RWPE1 (cell line): ENCODE measurements around the gene PLXNC1.

Source experiments
- CTCF ChIA-PET: fragments of 350-600 bp; sonication (Branson Sonifier 250); formaldehyde crosslinking; extraction: SDS; loops from one replicate; lab custom pipeline; 2021; lab: Yijun Ruan, JAX
- POLR2A ChIA-PET: fragments of 400-600 bp; formaldehyde crosslinking; extraction: SDS; loops from one replicate; lab custom pipeline; 2020; ENCODE audit warnings: antibody characterized with exemption; ENCODE audit not compliant: low non-redundant PET; lab: Yijun Ruan, JAX
- DNase-seq: peaks from one replicate; pipeline ENCODE4 v3.0.0; 2012; ENCODE audit warnings: low spot score
- H3K27ac ChIP-seq: fragments of 450-650 bp; 2 replicates; pipeline ENCODE4 v1.5.1; 2017
- CTCF ChIP-seq: fragments of 450-650 bp; conservative IDR thresholded peaks from 2 replicates; pipeline ENCODE4 v1.5.1; 2017; ENCODE audit warnings: low read depth, mild to moderate bottlenecking

Gene PLXNC1

GRCh38 chr12:94158666-94159065 is 10.3 kb downstream of the PLXNC1 start:
- no peak overlapping the region for H3K27ac ChIP-seq
- CTCF ChIA-PET = interaction anchor here (0.6 to 0.7 kb wide), 2 partner anchors 13 to 75 kb away, joined by 3 read pairs; no protein-coding TSS in a partner anchor
- DNase-seq = no peak
- POLR2A ChIA-PET = no interaction called here
- no peak for TF ChIP-seq CTCF

- no peak overlapping the region for H3K27ac ChIP-seq
Measured at GRCh38 chr12:94162108-94162507, 13.7 kb downstream of the PLXNC1 start.

GRCh38 chr12:94163850-94164249 is 15.5 kb downstream of the PLXNC1 start:
- ChIA-PET POLR2A (interaction anchor here (0.6 kb wide), 1 partner anchor 34 kb away, joined by 6 read pairs; no protein-coding TSS in a partner anchor), CTCF (interaction anchor here (0.9 kb wide), 1 partner anchor 31 kb away, joined by 3 read pairs; no protein-coding TSS in a partner anchor)
- no peak overlapping the region for H3K27ac ChIP-seq
- no peak for TF ChIP-seq CTCF
- DNase-seq = no peak

More at GRCh38 chr12:94162108-94162507, 13.7 kb downstream of the PLXNC1 start:
- CTCF ChIA-PET = no interaction called here
- POLR2A ChIA-PET = no interaction called here
- TF ChIP-seq CTCF = no peak
- no peak for DNase-seq

GRCh38 chr12:94165138-94165537 is 16.8 kb downstream of the PLXNC1 start:
- ChIA-PET POLR2A (no interaction called here), CTCF (no interaction called here)
- no peak for DNase-seq
- no peak for TF ChIP-seq CTCF
- H3K27ac ChIP-seq = no peak overlapping the region

GRCh38 chr12:94165670-94166364 is 17.4 kb downstream of the PLXNC1 start:
- ChIA-PET CTCF (interaction anchor here (0.6 to 1.0 kb wide), 2 partner anchors 17 to 716 kb away, joined by 3 to 5 read pairs; no protein-coding TSS in a partner anchor), POLR2A (no interaction called here)
- no peak for DNase-seq
- TF ChIP-seq CTCF = no peak
- H3K27ac ChIP-seq = no peak overlapping the region

- ChIA-PET CTCF (interaction anchor here (1.0 kb wide), 1 partner anchor 18 kb away, joined by 3 read pairs; no protein-coding TSS in a partner anchor), POLR2A (no interaction called here)
- H3K27ac ChIP-seq = no peak overlapping the region
- DNase-seq = no peak
- TF ChIP-seq CTCF = no peak
Measured at GRCh38 chr12:94167071-94167755, 18.8 kb downstream of the PLXNC1 start.
